Nephron (organoid): Measurements from ENCODE around the gene RSRC1.

Source experiments
- H3K27ac Mint-ChIP-seq, 3 experiments: 2 replicates each; pipeline ENCODE4 v1.8.0; 2020; ENCODE audit warnings: mixed read lengths in 3 of 3, mild to moderate bottlenecking in 2 of 3, moderate library complexity in 1 of 3
- H3K27me3 Mint-ChIP-seq: 2 replicates; pipeline ENCODE4 v1.8.0; 2021; ENCODE audit warnings: low read depth, mild to moderate bottlenecking, moderate library complexity, mixed read lengths
- H3K36me3 Mint-ChIP-seq: 2 replicates; pipeline ENCODE4 v1.8.0; 2020; ENCODE audit warnings: low read depth, mixed read lengths
- H3K4me1 Mint-ChIP-seq: 2 replicates; pipeline ENCODE4 v1.8.0; 2020; ENCODE audit warnings: mixed read lengths
- H3K4me3 Mint-ChIP-seq, 3 experiments: 2 replicates each; pipeline ENCODE4 v1.8.0; 2020; ENCODE audit warnings: mild to moderate bottlenecking in 3 of 3, mixed read lengths in 3 of 3, moderate library complexity in 2 of 3
- H3K9me3 Mint-ChIP-seq: 2 replicates; pipeline ENCODE4 v1.8.0; 2020; ENCODE audit warnings: mixed read lengths
- CTCF ChIP-seq, 3 experiments: fragments of 200-600 bp; sonication (generic); IDR thresholded peaks; one replicate each; pipeline ENCODE4 v1.5.0; 2021; ENCODE audit warnings: antibody characterized with exemption in 3 of 3; ENCODE audit not compliant: unreplicated experiment in 3 of 3

RSRC1 gene

GRCh38 chr3:158103081-158103886, 6.6 kb upstream of the RSRC1 start:
- H3K27ac Mint-ChIP-seq = no peak overlapping the region
- H3K4me3 Mint-ChIP-seq = peak overlapping the region; percentile 45 to 60 (median 50)
- H3K9me3 Mint-ChIP-seq = peaks cover 2% of the 10 kb centered on the region
- H3K27me3 Mint-ChIP-seq = peaks cover 98% of the 10 kb centered on the region
- H3K36me3 Mint-ChIP-seq = no peaks in the 10 kb centered on the region
- H3K4me1 Mint-ChIP-seq = peaks cover 57% of the 10 kb centered on the region
- no peak for TF ChIP-seq CTCF (IDR thresholded peaks at IDR 0.05; ENCODE audit: unreplicated experiment in 3 of 3)

GRCh38 chr3:158103887-158104327, 6.0 kb upstream of the RSRC1 start:
- no peak for TF ChIP-seq CTCF (IDR thresholded peaks at IDR 0.05; ENCODE audit: unreplicated experiment in 3 of 3)
- no peaks in the 10 kb centered on the region for H3K9me3 Mint-ChIP-seq

GRCh38 chr3:158104431-158104921, 5.4 kb upstream of the RSRC1 start:
- no peak overlapping the region for H3K27ac Mint-ChIP-seq
- H3K36me3 Mint-ChIP-seq = no peaks in the 10 kb centered on the region
- no peak for TF ChIP-seq CTCF (IDR thresholded peaks at IDR 0.05; ENCODE audit: unreplicated experiment in 3 of 3)
- H3K27me3 Mint-ChIP-seq = peaks cover 98% of the 10 kb centered on the region
- H3K4me3 Mint-ChIP-seq = peak overlapping the region; percentile 45 to 60 (median 50)
- H3K4me1 Mint-ChIP-seq = peaks cover 51% of the 10 kb centered on the region
- no peaks in the 10 kb centered on the region for H3K9me3 Mint-ChIP-seq

More at GRCh38 chr3:158103887-158104327, 6.0 kb upstream of the RSRC1 start:
- H3K36me3 Mint-ChIP-seq = no peaks in the 10 kb centered on the region
- peaks cover 51% of the 10 kb centered on the region for H3K4me1 Mint-ChIP-seq
- peak overlapping the region; percentile 45 to 60 (median 50) for H3K4me3 Mint-ChIP-seq
- H3K27me3 Mint-ChIP-seq = peaks cover 98% of the 10 kb centered on the region
- H3K27ac Mint-ChIP-seq = no peak overlapping the region

GRCh38 chr3:158105119-158105709, 4.7 kb upstream of the RSRC1 start:
- peaks cover 98% of the 10 kb centered on the region for H3K27me3 Mint-ChIP-seq
- peaks cover 56% of the 10 kb centered on the region for H3K4me1 Mint-ChIP-seq
- no peaks in the 10 kb centered on the region for H3K36me3 Mint-ChIP-seq
- no peak overlapping the region for H3K27ac Mint-ChIP-seq
- H3K9me3 Mint-ChIP-seq = no peaks in the 10 kb centered on the region
- H3K4me3 Mint-ChIP-seq = peak overlapping the region; percentile 45 to 91 (median 45)
- no peak for TF ChIP-seq CTCF (IDR thresholded peaks at IDR 0.05; ENCODE audit: unreplicated experiment in 3 of 3)

- H3K9me3 Mint-ChIP-seq = no peaks in the 10 kb centered on the region
- TF ChIP-seq CTCF (IDR thresholded peaks at IDR 0.05; ENCODE audit: unreplicated experiment in 3 of 3) = no peak
- H3K4me1 Mint-ChIP-seq = peaks cover 56% of the 10 kb centered on the region
- no peaks in the 10 kb centered on the region for H3K36me3 Mint-ChIP-seq
- peaks cover 98% of the 10 kb centered on the region for H3K27me3 Mint-ChIP-seq
- H3K4me3 Mint-ChIP-seq = peak overlapping the region; percentile 73 to 91 (median 82)
- no peak overlapping the region for H3K27ac Mint-ChIP-seq
These were observed 4.1 kb upstream of the RSRC1 start for GRCh38 chr3:158105710-158106253.
